Activated T-cell treated with anti-CD3 and anti-CD28 coated beads, Interleukin-2, amount 50 U/mL, for 24 hours (primary cell): Measurements from ENCODE around the gene GLRA3.
"Not testable (repeated sequence)": the region's sequence is repeated elsewhere in the genome, so short reads cannot be mapped to it uniquely, and the experiment has no call there.

Experiments used
- DNase-seq: peaks from one replicate; pipeline ENCODE4 v3.0.0-alpha.2; 2020
- H3K27ac Mint-ChIP-seq: 2 replicates; pipeline ENCODE4 v1.8.0; 2020; ENCODE audit warnings: mild to moderate bottlenecking, mixed read lengths
- H3K27me3 Mint-ChIP-seq: 2 replicates; pipeline ENCODE4 v1.8.0; 2020; ENCODE audit warnings: mixed read lengths
- H3K36me3 Mint-ChIP-seq: 2 replicates; pipeline ENCODE4 v1.8.0; 2020; ENCODE audit warnings: low read depth, mixed read lengths
- H3K4me1 Mint-ChIP-seq: 2 replicates; pipeline ENCODE4 v1.8.0; 2020; ENCODE audit warnings: low read depth, mixed read lengths
- H3K4me3 Mint-ChIP-seq: 2 replicates; pipeline ENCODE4 v1.8.0; 2020; ENCODE audit warnings: mild to moderate bottlenecking, moderate library complexity, mixed read lengths
- H3K9me3 Mint-ChIP-seq: 2 replicates; pipeline ENCODE4 v1.8.0; 2020; ENCODE audit warnings: mixed read lengths

GLRA3 gene

GRCh38 chr4:174848596-174848995 lies 19.5 kb upstream of the GLRA3 start:
- no peak overlapping the region for H3K27ac Mint-ChIP-seq
- no peaks in the 10 kb centered on the region for H3K27me3 Mint-ChIP-seq
- H3K36me3 Mint-ChIP-seq = no peaks in the 10 kb centered on the region
- no peak for DNase-seq
- peaks cover 7% of the 10 kb centered on the region for H3K9me3 Mint-ChIP-seq
- no peaks in the 10 kb centered on the region for H3K4me1 Mint-ChIP-seq
- H3K4me3 Mint-ChIP-seq = no peak overlapping the region

- H3K4me3 Mint-ChIP-seq = no peak overlapping the region
- H3K4me1 Mint-ChIP-seq = no peaks in the 10 kb centered on the region
- H3K36me3 Mint-ChIP-seq = no peaks in the 10 kb centered on the region
- H3K27ac Mint-ChIP-seq = no peak overlapping the region
- H3K27me3 Mint-ChIP-seq = no peaks in the 10 kb centered on the region
- DNase-seq = no peak
- H3K9me3 Mint-ChIP-seq = peaks cover 9% of the 10 kb centered on the region
These were observed 18.9 kb upstream of the GLRA3 start for GRCh38 chr4:174847801-174848427.

GRCh38 chr4:174835536-174835935 lies 6.5 kb upstream of the GLRA3 start:
- Mint-ChIP-seq H3K27ac (no peak overlapping the region), H3K36me3 (no peaks in the 10 kb centered on the region), H3K4me3 (no peak overlapping the region), H3K27me3 (no peaks in the 10 kb centered on the region), H3K4me1 (no peaks in the 10 kb centered on the region), H3K9me3 (peaks cover 4% of the 10 kb centered on the region)
- no peak for DNase-seq

GRCh38 chr4:174834477-174834876 lies 5.4 kb upstream of the GLRA3 start:
- Mint-ChIP-seq H3K27ac (no peak overlapping the region), H3K4me1 (peaks cover under 1% of the 10 kb centered on the region), H3K9me3 (peaks cover 4% of the 10 kb centered on the region), H3K27me3 (peaks cover 7% of the 10 kb centered on the region), H3K36me3 (no peaks in the 10 kb centered on the region), H3K4me3 (no peak overlapping the region)
- DNase-seq = no peak

GRCh38 chr4:174826660-174827059 lies 2.4 kb downstream of the GLRA3 start:
- DNase-seq = no peak
- H3K4me1 Mint-ChIP-seq = peaks cover 5% of the 10 kb centered on the region
- H3K9me3 Mint-ChIP-seq = peaks cover 10% of the 10 kb centered on the region
- H3K27ac Mint-ChIP-seq = no peak overlapping the region
- no peaks in the 10 kb centered on the region for H3K36me3 Mint-ChIP-seq
- H3K27me3 Mint-ChIP-seq = peaks cover 18% of the 10 kb centered on the region
- H3K4me3 Mint-ChIP-seq = no peak overlapping the region

GRCh38 chr4:174815282-174815681 lies 13.8 kb downstream of the GLRA3 start:
- H3K4me3 Mint-ChIP-seq = no peak overlapping the region
- no peaks in the 10 kb centered on the region for H3K36me3 Mint-ChIP-seq
- no peak for DNase-seq
- H3K9me3 Mint-ChIP-seq = peaks cover 2% of the 10 kb centered on the region
- no peaks in the 10 kb centered on the region for H3K4me1 Mint-ChIP-seq
- no peak overlapping the region for H3K27ac Mint-ChIP-seq
- no peaks in the 10 kb centered on the region for H3K27me3 Mint-ChIP-seq

GRCh38 chr4:174813292-174813691 lies 15.8 kb downstream of the GLRA3 start:
- H3K27me3 Mint-ChIP-seq = no peaks in the 10 kb centered on the region
- no peaks in the 10 kb centered on the region for H3K4me1 Mint-ChIP-seq
- no peak overlapping the region for H3K4me3 Mint-ChIP-seq
- no peaks in the 10 kb centered on the region for H3K36me3 Mint-ChIP-seq
- H3K27ac Mint-ChIP-seq = no peak overlapping the region
- H3K9me3 Mint-ChIP-seq = peaks cover 2% of the 10 kb centered on the region
- DNase-seq = no peak

GRCh38 chr4:174810834-174811233 lies 18.2 kb downstream of the GLRA3 start:
- no peaks in the 10 kb centered on the region for H3K4me1 Mint-ChIP-seq
- H3K4me3 Mint-ChIP-seq = no peak overlapping the region
- no peaks in the 10 kb centered on the region for H3K27me3 Mint-ChIP-seq
- no peaks in the 10 kb centered on the region for H3K36me3 Mint-ChIP-seq
- DNase-seq = no peak
- H3K9me3 Mint-ChIP-seq = peaks cover 2% of the 10 kb centered on the region
- no peak overlapping the region for H3K27ac Mint-ChIP-seq

- Mint-ChIP-seq H3K4me3 (no peak overlapping the region), H3K27ac (no peak overlapping the region), H3K36me3 (no peaks in the 10 kb centered on the region), H3K27me3 (no peaks in the 10 kb centered on the region), H3K4me1 (no peaks in the 10 kb centered on the region), H3K9me3 (peaks cover 3% of the 10 kb centered on the region)
- no peak for DNase-seq
These were observed 20.2 kb downstream of the GLRA3 start for GRCh38 chr4:174808836-174809235.

GRCh38 chr4:174808119-174808518 lies 20.9 kb downstream of the GLRA3 start:
- DNase-seq = no peak
- Mint-ChIP-seq H3K27me3 (no peaks in the 10 kb centered on the region), H3K27ac (no peak overlapping the region), H3K4me3 (no peak overlapping the region), H3K9me3 (peaks cover 5% of the 10 kb centered on the region), H3K4me1 (no peaks in the 10 kb centered on the region), H3K36me3 (no peaks in the 10 kb centered on the region)

- Mint-ChIP-seq H3K27me3 (no peaks in the 10 kb centered on the region), H3K4me3 (no peak overlapping the region), H3K9me3 (peaks cover 15% of the 10 kb centered on the region), H3K36me3 (no peaks in the 10 kb centered on the region), H3K27ac (no peak overlapping the region), H3K4me1 (no peaks in the 10 kb centered on the region)
- no peak for DNase-seq
These were observed 23.3 kb downstream of the GLRA3 start for GRCh38 chr4:174805746-174806145.

- Mint-ChIP-seq H3K36me3 (no peaks in the 10 kb centered on the region), H3K4me3 (no peak overlapping the region), H3K4me1 (no peaks in the 10 kb centered on the region), H3K9me3 (no peaks in the 10 kb centered on the region), H3K27ac (no peak overlapping the region), H3K27me3 (no peaks in the 10 kb centered on the region)
- no peak for DNase-seq
These were observed 34.4 kb downstream of the GLRA3 start for GRCh38 chr4:174794543-174795094.

GRCh38 chr4:174789657-174790056 lies 39.4 kb downstream of the GLRA3 start:
- no peak for DNase-seq
- no peaks in the 10 kb centered on the region for H3K4me1 Mint-ChIP-seq
- no peaks in the 10 kb centered on the region for H3K36me3 Mint-ChIP-seq
- no peaks in the 10 kb centered on the region for H3K27me3 Mint-ChIP-seq
- H3K4me3 Mint-ChIP-seq = no peak overlapping the region
- no peaks in the 10 kb centered on the region for H3K9me3 Mint-ChIP-seq
- H3K27ac Mint-ChIP-seq = no peak overlapping the region

GRCh38 chr4:174778274-174778986 lies 50.6 kb downstream of the GLRA3 start:
- not testable (repeated sequence) for H3K36me3 Mint-ChIP-seq, H3K4me1 Mint-ChIP-seq, DNase-seq, H3K4me3 Mint-ChIP-seq, H3K27me3 Mint-ChIP-seq, H3K9me3 Mint-ChIP-seq, H3K27ac Mint-ChIP-seq

- Mint-ChIP-seq H3K4me1 (no peaks in the 10 kb centered on the region), H3K4me3 (no peak overlapping the region), H3K36me3 (no peaks in the 10 kb centered on the region), H3K9me3 (no peaks in the 10 kb centered on the region), H3K27ac (no peak overlapping the region), H3K27me3 (no peaks in the 10 kb centered on the region)
- no peak for DNase-seq
These were observed 53.7 kb downstream of the GLRA3 start for GRCh38 chr4:174775366-174775765.
